Prostate gland (tissue), 2 donors: Measurements from ENCODE around the gene HDDC2.

ENCODE experiments used
- CTCF ChIP-seq, 4 experiments: fragments of 200-600 bp in 2 of 4; fragments of 450-650 bp in 2 of 4; sonication (generic) in 2 of 4; IDR thresholded peaks; 1 replicate in 3 of 4; 2 replicates in 1 of 4; pipeline ENCODE4 v1.5.1; 2016 to 2019; ENCODE audit warnings: antibody characterized with exemption in 4 of 4, mild to moderate bottlenecking in 2 of 4, moderate library complexity in 2 of 4
- POLR2A ChIP-seq: fragments of 450-650 bp; IDR thresholded peaks from one replicate; pipeline ENCODE4 v1.6.1; 2016; ENCODE audit warnings: antibody characterized with exemption, mild to moderate bottlenecking

DNA sequence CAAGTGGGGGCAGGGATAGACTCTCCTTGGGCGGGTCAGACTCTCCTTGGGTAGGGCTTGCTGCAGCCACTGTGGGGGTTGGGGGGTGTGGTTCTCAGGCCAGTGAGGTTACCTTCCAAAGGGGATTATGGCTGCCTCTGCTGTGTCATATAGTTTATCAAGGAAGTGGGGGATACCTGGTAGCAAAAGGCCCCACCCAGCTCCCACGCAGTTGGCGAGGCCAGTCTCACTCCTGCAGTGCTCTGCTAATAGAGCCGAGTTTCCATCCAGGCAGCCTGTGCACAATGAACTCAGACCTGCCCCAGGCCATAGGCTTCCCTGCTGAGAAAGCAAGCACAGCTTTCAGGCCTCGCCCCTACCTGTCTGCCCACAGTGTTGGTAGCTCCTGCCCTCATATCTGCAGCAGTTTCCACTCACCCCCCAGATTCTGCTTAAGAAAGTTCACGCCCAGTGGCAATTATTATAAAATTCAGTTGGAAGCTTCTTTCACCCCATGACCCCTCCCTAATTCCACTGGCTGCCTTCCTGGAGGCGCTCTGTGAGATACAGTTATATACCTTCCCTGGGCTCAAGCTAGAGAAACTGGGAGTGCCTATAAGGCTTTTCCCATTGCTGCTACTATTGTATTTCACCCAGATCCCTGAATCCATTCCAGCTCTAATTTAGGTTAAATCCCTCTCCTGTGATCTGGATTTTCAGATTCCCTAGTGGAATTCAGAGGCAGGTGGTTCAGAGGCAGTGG lies 56.1 kb downstream of the HDDC2 start:
- TF ChIP-seq CTCF (IDR thresholded peaks at IDR 0.05) (no peak), POLR2A (no peak)
